Glomerular endothelial cell (primary cell): Measurements from ENCODE around the gene TLE1. TPM values are rescaled to one million over a fixed set of nuclear protein-coding genes. Genes with fewer than 3 reads are reported as not detected.
"Not testable (repeated sequence)": the region's sequence is repeated elsewhere in the genome, so short reads cannot be mapped to it uniquely, and the experiment has no call there.

Source experiments
- DNase-seq: peaks from one replicate; pipeline ENCODE4 v3.0.0-alpha.2; 2011; ENCODE audit warnings: low read depth, low spot score; ENCODE audit errors: extremely low read depth
- total RNA-seq: library from RNA; depleted of rRNA; stranded (reverse); fragments of >200 nt; gene quantifications from 2 replicates; pipeline ENCODE4 v1.2.3, GENCODE V29; 2015

The TLE1 gene
- total RNA-seq, 1 donor from 2014 or later, result 58.7 TPM

- DNase-seq, result no peak
These were observed 84.8 kb downstream of the TLE1 start for GRCh38 chr9:81604306-81605169.

DNA sequence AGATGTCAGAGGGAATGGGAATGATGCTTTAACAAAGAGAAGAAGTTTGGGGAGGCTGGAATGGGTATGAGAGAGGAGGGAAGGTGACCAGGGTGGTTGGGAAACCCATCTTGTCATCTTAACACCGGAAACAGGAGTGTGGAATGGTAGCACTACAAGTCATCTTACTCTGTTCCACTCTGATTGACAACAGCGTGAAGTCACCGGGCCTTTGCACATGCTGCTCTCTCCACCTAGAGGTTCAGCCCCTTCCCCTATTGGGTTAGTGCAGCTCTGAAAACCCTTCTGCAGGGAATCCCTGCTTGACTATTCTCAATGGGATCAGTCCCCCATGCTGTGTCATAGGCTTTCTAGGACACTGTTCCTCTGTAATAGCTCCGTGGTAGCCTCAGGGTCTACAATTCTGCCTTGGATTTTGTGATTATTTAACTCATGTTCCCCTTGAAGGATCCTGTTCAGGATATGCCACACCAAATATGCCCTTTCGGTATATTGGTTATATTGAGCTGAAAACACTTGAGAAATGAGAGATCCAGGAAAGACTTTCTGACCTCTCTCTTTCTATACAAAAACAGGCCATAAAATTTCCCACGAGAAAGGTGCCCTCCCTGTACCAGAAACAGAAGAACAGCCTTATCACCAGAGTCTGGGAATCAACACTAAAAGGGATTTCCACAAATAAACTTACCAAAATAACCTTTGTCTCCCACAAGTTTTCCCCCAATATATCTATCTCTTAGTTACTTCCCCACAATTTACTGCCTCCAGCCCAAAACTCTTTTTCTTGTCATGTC lies 86.3 kb downstream of the TLE1 start:
- no peak for DNase-seq

DNA sequence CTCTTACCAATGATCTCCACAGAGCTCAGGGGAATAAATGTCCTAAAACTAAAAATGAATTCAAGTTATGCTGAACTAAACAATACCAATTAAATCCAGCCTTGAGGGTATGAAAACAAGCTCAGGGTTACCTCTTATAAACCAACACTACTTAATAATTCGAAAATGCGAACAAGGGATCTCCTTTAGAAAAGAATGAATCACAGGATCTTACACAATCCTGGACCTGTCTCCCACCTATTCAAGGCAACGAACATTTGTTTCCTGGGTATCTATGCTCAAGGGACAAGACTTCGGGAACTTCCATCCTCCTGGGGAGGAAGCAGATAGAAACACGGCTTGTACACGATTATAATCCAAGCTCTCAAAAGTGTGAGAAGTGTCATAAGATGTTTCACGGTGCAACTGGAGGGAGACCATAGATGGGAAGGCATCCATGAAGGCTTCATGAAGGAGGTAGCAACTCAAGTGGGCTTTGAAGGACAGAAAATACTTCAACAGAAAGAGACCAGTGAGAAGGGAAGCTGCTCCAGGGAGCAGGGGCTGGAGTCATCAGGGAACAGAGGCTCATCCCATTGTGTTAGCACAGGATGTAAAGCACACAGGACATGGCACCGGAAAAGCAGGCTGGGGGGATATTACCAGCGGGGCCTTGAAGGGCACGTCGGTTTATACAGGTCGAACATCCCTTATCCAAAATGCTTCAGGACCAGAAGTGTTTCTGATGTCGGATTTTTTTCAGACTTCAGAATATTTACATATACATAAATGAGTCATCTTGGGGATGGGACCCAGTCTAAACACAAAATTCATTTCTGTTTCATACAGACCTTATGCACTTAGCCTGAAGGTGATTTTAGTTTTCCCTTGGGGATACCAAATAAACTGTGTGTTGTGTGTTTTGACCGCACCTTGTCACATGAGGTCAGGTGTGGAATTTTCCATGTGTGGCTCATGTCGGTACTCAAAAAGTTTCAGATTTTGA lies 87.4 kb downstream of the TLE1 start:
- DNase-seq, result no peak

GRCh38 chr9:81600631-81601030 lies 88.7 kb downstream of the TLE1 start:
- no peak for DNase-seq

- no peak for DNase-seq
These were observed 89.5 kb downstream of the TLE1 start for GRCh38 chr9:81599837-81600236.

- DNase-seq, result no peak
These were observed 90.5 kb downstream of the TLE1 start for GRCh38 chr9:81598811-81599210.

DNA sequence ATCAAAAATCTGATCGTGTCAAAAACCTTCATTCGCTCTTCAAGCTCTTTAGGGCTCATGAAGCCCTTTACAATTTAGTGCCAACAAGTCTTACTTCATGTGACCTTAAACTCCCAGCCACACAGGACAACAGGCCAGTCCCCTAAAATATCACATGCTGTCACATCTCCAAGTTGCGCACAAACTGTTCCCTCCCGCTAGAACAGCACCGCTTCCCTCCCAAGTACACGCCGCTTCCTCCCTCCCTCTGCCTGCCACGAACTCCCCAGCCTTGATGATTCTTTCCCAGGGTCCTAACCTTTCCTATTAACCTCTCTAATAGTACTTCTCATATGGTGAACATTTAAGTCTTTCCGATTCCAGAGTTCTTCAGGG lies 91.2 kb downstream of the TLE1 start:
- no peak for DNase-seq

GRCh38 chr9:81597419-81598122 lies 91.8 kb downstream of the TLE1 start:
- no peak for DNase-seq

DNA sequence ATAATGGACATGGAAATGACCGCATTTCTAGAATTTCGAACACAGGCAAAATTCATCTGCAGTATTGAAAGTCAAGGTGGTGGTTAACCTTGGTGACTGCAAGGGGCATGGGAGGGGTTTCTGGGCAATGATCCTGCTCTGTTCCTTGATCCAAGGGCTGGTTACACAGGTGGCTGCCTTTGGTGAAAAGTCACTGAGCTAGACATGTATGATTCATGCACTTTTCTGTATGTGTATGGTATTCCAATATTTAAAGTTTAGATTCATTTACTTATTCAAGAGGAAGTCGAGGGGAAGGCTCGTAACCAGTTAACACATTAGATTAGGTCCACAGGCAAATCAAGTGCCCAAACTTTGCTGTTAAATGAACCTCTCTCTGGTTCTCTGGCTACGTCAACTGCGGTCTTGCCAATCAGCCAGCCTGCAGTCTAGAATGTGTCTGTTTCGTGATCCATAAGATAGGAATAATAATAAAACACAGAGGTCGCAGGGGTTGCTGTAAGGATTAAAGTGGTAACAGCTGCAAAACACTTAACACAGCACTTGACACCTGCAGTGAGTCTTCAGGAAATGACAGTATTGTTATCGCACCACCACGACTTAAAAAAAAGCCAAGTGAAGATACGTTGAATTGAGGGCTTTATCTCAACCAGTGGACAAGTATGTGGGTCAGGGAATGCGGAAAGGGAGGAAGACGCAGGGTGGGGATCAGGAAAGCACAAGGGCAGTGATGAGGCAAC lies 92.5 kb downstream of the TLE1 start:
- DNase-seq, result no peak

DNA sequence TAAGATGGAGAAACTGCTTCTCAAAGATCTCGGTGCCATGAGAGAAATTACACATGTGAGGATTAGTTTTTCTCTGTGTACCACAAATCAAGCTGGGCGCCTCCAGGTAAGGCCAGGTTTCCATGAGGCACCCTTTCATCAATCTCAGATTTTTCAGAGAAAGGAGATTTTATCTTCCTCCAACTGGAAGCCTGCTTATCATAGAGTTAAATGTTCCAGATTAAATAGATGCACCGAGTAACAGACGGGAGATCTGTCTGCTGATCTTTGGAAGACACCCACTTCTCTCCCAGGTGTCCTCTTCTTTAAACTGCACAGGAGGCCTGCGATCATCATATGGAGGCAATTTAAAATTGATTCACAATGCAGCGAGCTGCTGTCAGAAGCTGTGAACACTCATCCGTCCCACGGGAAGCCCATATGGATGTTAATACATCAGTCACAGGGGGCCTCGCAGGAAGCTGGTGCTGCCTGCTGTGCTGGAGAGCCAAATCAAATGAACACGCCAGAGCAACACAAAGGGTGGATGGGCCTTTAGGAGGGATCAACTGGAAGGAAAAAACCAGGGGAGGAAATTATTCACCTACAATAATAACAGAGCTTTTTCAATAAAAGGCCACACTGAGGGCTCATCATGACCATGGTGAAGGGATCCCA lies 93.3 kb downstream of the TLE1 start:
- DNase-seq, result no peak

- not testable (repeated sequence) for DNase-seq
These were observed 94.1 kb downstream of the TLE1 start for GRCh38 chr9:81595293-81595692.

DNA sequence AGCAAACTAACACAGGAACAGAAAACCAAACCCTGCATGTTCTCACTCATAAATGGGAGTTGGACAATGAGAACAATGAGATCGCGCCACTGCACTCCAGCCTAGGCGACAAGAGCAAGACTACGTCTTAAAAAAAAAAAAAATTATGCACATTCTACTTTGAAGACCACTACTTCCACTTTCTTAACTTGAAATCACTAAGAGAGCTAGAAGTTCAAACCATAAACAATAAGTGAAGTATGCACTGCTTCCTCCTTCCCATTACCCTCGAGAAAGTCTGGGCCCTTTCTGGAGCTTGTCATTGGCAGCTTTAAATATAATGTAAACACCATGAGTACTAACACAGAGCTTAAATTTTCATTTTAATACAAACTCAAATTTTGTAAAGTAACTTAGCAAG lies 94.9 kb downstream of the TLE1 start:
- no peak for DNase-seq

- DNase-seq, result no peak
These were observed 96.5 kb downstream of the TLE1 start for GRCh38 chr9:81592887-81593266.

GRCh38 chr9:81591791-81592190 lies 97.6 kb downstream of the TLE1 start:
- DNase-seq, result no peak

GRCh38 chr9:81590688-81591087 lies 98.7 kb downstream of the TLE1 start:
- DNase-seq, result no peak

DNA sequence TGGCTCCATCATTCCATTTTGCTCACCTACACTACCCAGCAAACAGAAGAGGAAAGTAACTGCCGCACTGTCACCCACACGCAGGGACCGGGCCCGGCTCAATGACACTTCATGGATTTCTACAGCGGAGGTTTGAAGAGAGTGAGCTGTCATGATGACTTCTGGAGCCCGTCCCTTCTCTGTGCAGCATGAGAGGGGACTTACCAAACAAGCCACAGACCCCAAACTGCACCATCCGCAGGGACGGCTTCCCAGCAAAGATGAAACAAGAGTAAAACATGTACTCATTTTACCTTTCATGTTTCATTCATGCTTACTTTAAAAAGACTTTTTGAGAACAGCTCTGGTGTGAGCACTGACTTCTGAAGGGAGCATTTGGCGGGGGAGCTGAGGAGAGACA lies 99.5 kb downstream of the TLE1 start:
- no peak for DNase-seq

DNA sequence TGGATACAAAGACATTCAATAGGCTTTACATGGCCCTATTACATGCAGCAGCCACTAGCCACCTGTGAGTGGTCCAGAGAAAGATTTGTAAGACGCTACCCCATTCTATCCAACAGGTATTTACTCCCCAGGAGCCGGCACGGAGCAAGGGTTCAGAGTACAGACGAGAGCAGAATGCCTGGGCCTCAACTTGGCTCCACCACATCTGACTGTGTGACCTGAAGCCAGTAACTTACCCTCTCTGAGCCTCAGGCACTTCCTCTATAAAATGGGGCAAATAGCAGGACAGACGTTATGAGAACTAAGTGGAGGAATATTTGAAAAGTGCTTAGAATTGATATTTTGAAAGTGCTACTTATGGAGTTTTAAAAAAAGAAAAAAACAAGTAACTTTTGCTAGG lies 100.0 kb downstream of the TLE1 start:
- no peak for DNase-seq

DNA sequence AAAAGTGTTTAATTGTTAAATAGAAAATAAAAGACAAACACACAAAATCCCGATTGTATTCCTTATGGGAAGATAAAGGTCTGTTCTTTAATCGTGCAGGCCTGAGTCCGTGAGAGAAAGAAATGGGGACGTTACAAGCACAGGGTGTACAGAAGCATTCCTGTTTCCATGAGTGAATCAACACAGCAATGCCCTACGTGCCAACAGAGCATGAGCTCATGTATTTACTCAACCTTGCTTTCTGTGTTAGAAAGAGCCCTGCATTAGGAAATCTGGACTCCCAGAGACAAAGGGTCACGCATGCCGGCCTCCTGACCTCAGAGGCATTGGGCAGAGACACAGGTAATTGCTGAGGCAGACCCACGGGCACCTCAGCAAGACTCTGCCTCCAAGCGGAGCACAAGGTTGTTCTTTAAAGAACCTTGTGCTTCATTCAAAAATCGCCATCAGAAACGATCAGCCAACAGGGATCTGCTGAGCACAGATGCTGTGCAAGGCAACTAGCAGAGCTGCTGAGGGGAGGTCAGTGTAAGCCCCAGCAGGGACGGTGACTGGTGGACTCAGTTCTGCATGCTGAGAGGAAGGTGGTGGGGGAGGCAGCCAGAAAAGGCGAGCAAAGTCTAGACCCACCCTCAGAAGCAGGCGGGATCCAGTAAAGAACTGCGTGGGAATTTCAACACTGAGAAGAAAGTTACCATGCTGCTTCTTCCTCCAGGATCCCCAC lies 101.0 kb downstream of the TLE1 start:
- no peak for DNase-seq
